HepG2 (cell line): ENCODE measurements around the gene MRS2. TPM values are rescaled to one million over a fixed set of nuclear protein-coding genes. Genes with fewer than 3 reads are reported as not detected.

Source experiments
- ATF7-NPFF ChIP-seq: sonication (generic); formaldehyde crosslinking; IDR thresholded peaks from 2 replicates; pipeline ENCODE4 v1.8.1; 2023; ENCODE audit warnings: mild to moderate bottlenecking, low read depth, missing genetic modification reagents, moderate library complexity
- CEBPG ChIP-seq: IDR thresholded peaks from 2 replicates; pipeline ENCODE4 v1.6.1; 2016
- E2F5 ChIP-seq: sonication (generic); formaldehyde crosslinking; conservative IDR thresholded peaks from 2 replicates; pipeline ENCODE4 v1.4.0; 2020; ENCODE audit warnings: missing genetic modification reagents
- GPBP1L1 ChIP-seq: sonication (generic); formaldehyde crosslinking; IDR thresholded peaks from 2 replicates; pipeline ENCODE4 v1.5.0; 2020; ENCODE audit warnings: mild to moderate bottlenecking, missing genetic modification reagents
- HIC2 ChIP-seq: sonication (generic); formaldehyde crosslinking; IDR thresholded peaks from 2 replicates; pipeline ENCODE4 v1.9.0; 2022; ENCODE audit warnings: low read depth, missing genetic modification reagents
- MAFF ChIP-seq: IDR thresholded peaks from 2 replicates; pipeline ENCODE4 v1.6.1; 2011; ENCODE audit warnings: low read depth, low read length, improper control_type of control experiment
- MED1 ChIP-seq: sonication (generic); formaldehyde crosslinking; IDR thresholded peaks from 2 replicates; pipeline ENCODE4 v1.4.0; 2020; ENCODE audit warnings: missing genetic modification reagents
- MYPOP ChIP-seq: sonication (generic); formaldehyde crosslinking; IDR thresholded peaks from 2 replicates; pipeline ENCODE4 v1.8.1; 2023; ENCODE audit warnings: mild to moderate bottlenecking, moderate library complexity, missing genetic modification reagents
- NFIB ChIP-seq: sonication (generic); formaldehyde crosslinking; IDR thresholded peaks from 2 replicates; pipeline ENCODE4 v1.9.0; 2021; ENCODE audit warnings: missing genetic modification reagents, mild to moderate bottlenecking, borderline replicate concordance
- PHF20 ChIP-seq: sonication (generic); formaldehyde crosslinking; IDR thresholded peaks from 2 replicates; pipeline ENCODE4 v1.5.0; 2020; ENCODE audit warnings: mild to moderate bottlenecking, missing genetic modification reagents
- SAFB2 ChIP-seq: sonication (generic); formaldehyde crosslinking; IDR thresholded peaks from 2 replicates; pipeline ENCODE4 v1.5.1; 2020; ENCODE audit warnings: missing genetic modification reagents, low read depth, mild to moderate bottlenecking, borderline replicate concordance
- USF2 ChIP-seq, 2 experiments: sonication (generic) in 1 of 2; formaldehyde crosslinking in 1 of 2; IDR thresholded peaks; 2 replicates each; pipeline versions ENCODE4 v1.5.1 to v1.6.1; 2011 to 2020; ENCODE audit warnings: borderline replicate concordance in 1 of 2, low read depth in 1 of 2, low read length in 1 of 2, mild to moderate bottlenecking in 1 of 2, missing genetic modification reagents in 1 of 2, moderate library complexity in 1 of 2
- ZBTB38 ChIP-seq: sonication (generic); formaldehyde crosslinking; IDR thresholded peaks from 2 replicates; pipeline ENCODE4 v1.5.1; 2020; ENCODE audit warnings: mild to moderate bottlenecking, missing genetic modification reagents
- ZNF20 ChIP-seq: sonication (generic); formaldehyde crosslinking; IDR thresholded peaks from 2 replicates; pipeline ENCODE4 v1.4.0; 2020; ENCODE audit warnings: mild to moderate bottlenecking, moderate library complexity, missing genetic modification reagents
- ZNF225 ChIP-seq: sonication (generic); formaldehyde crosslinking; IDR thresholded peaks from 2 replicates; pipeline ENCODE4 v1.4.0; 2020; ENCODE audit warnings: mild to moderate bottlenecking, missing genetic modification reagents
- ZNF329 ChIP-seq: sonication (generic); formaldehyde crosslinking; IDR thresholded peaks from 2 replicates; pipeline ENCODE4 v1.9.0; 2021; ENCODE audit warnings: low read depth, mild to moderate bottlenecking, missing genetic modification reagents
- ZNF337 ChIP-seq: sonication (generic); formaldehyde crosslinking; IDR thresholded peaks from 2 replicates; pipeline ENCODE4 v1.5.1; 2020; ENCODE audit warnings: missing genetic modification reagents, low read depth, mild to moderate bottlenecking, borderline replicate concordance
- ZNF382 ChIP-seq: sonication (generic); formaldehyde crosslinking; IDR thresholded peaks from 2 replicates; pipeline ENCODE4 v1.5.0; 2020; ENCODE audit warnings: missing genetic modification reagents, mild to moderate bottlenecking, borderline replicate concordance
- ZNF652 ChIP-seq: IDR thresholded peaks from 2 replicates; pipeline ENCODE4 v1.6.1; 2016; ENCODE audit warnings: low read depth, borderline replicate concordance
- ZNF788 ChIP-seq: sonication (generic); formaldehyde crosslinking; IDR thresholded peaks from 2 replicates; pipeline ENCODE4 v1.5.0; 2020; ENCODE audit warnings: mild to moderate bottlenecking, missing genetic modification reagents, borderline replicate concordance
- ZSCAN21 ChIP-seq: sonication (generic); formaldehyde crosslinking; IDR thresholded peaks from 2 replicates; pipeline ENCODE4 v1.8.0; 2022; ENCODE audit warnings: mild to moderate bottlenecking, missing genetic modification reagents, moderate library complexity, borderline replicate concordance
- polyA plus RNA-seq, 8 experiments: library from polyadenylated mRNA; depleted of rRNA in 3 of 8; stranded (reverse) in 7 of 8; unstranded in 1 of 8; fragments of >200 nt; fragmentation: Illumina TruSeq in 4 of 8; extraction: Trizol in 4 of 8; gene quantifications; 2 replicates each; pipeline versions ENCODE4 v1.2.1 to v1.2.3, GENCODE V29; 2011 to 2016; ENCODE audit warnings: low read depth in 4 of 8, missing spikeins in 1 of 8, mixed read lengths in 1 of 8; ENCODE audit not compliant: insufficient read depth in 1 of 8
- total RNA-seq, 5 experiments: library from RNA; depleted of rRNA; stranded (reverse); fragments of >200 nt; fragmentation: Illumina TruSeq; extraction: Trizol; gene quantifications; 2 replicates each; pipeline ENCODE4 v1.2.3, GENCODE V29; 2016; ENCODE audit warnings: low read depth in 1 of 5

Gene MRS2
- total and polyA plus RNA-seq, 2 of the 13 experiments (the other 11 are each of a cell fraction or from before 2014, with no cell fraction given), result 31.1 to 83.8 TPM

GRCh38 chr6:24357336-24358218 lies 45.2 kb upstream of the MRS2 start, which contains the start of gene DCDC2 (continued):
- TF ChIP-seq MYPOP (CRISPR knock-in tag), result peak; percentile 61; the same call in 1 of the 2 replicates
- TF ChIP-seq ZNF329 (CRISPR knock-in tag), result peak; percentile 85
- no peak for TF ChIP-seq MAFF
- peak; percentile 87 for TF ChIP-seq ZNF788 (CRISPR knock-in tag)
- TF ChIP-seq ZNF382 (CRISPR knock-in tag), result no peak
- TF ChIP-seq NFIB (CRISPR knock-in tag), result 0 out of 2 replicates have a peak, but pooled peaks have one; percentile 42
- TF ChIP-seq HIC2 (CRISPR knock-in tag), result peak; percentile 56; the same call in 1 of the 2 replicates
- no peak for TF ChIP-seq USF2 (IDR thresholded peaks at IDR 0.05; ENCODE audit: low read depth, low read length)
- TF ChIP-seq USF2 (CRISPR knock-in tag; IDR thresholded peaks at IDR 0.05; ENCODE audit: borderline replicate concordance), result no peak; the same call in 1 of the 2 replicates
- TF ChIP-seq GPBP1L1 (CRISPR knock-in tag), result no peak
- peak; percentile 39; the same call in 1 of the 2 replicates for TF ChIP-seq ZBTB38 (CRISPR knock-in tag)
- no peak for TF ChIP-seq ZNF652 (CRISPR knock-in tag)
- TF ChIP-seq ATF7-NPFF (CRISPR knock-in tag), result peak; percentile 86
- no peak; the same call in 1 of the 2 replicates for TF ChIP-seq MED1 (CRISPR knock-in tag)
- peak; percentile 59 for TF ChIP-seq ZSCAN21 (CRISPR knock-in tag)
- no peak for TF ChIP-seq ZNF20 (CRISPR knock-in tag)
- TF ChIP-seq PHF20, result no peak
- TF ChIP-seq ZNF225 (CRISPR knock-in tag), result peak; percentile 97; the same call in 1 of the 2 replicates
- peak; percentile 67 for TF ChIP-seq CEBPG (CRISPR knock-in tag)
- TF ChIP-seq ZNF337 (CRISPR knock-in tag), result peak; percentile 97
- no peak; the same call in 1 of the 2 replicates for TF ChIP-seq E2F5 (CRISPR knock-in tag)
- peak; percentile 19; the same call in 1 of the 2 replicates for TF ChIP-seq SAFB2 (CRISPR knock-in tag)
